HG02938 (cell line): ENCODE results near the gene SERPINE2.

ENCODE experiments used
- ATAC-seq: cut with Tn5 transposase; IDR thresholded peaks from one replicate; pipeline ENCODE4 v1.9.1; 2021; ENCODE audit warnings: mild to moderate bottlenecking, moderate library complexity; ENCODE audit not compliant: unreplicated experiment

The SERPINE2 gene, protein sequence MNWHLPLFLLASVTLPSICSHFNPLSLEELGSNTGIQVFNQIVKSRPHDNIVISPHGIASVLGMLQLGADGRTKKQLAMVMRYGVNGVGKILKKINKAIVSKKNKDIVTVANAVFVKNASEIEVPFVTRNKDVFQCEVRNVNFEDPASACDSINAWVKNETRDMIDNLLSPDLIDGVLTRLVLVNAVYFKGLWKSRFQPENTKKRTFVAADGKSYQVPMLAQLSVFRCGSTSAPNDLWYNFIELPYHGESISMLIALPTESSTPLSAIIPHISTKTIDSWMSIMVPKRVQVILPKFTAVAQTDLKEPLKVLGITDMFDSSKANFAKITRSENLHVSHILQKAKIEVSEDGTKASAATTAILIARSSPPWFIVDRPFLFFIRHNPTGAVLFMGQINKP

DNA sequence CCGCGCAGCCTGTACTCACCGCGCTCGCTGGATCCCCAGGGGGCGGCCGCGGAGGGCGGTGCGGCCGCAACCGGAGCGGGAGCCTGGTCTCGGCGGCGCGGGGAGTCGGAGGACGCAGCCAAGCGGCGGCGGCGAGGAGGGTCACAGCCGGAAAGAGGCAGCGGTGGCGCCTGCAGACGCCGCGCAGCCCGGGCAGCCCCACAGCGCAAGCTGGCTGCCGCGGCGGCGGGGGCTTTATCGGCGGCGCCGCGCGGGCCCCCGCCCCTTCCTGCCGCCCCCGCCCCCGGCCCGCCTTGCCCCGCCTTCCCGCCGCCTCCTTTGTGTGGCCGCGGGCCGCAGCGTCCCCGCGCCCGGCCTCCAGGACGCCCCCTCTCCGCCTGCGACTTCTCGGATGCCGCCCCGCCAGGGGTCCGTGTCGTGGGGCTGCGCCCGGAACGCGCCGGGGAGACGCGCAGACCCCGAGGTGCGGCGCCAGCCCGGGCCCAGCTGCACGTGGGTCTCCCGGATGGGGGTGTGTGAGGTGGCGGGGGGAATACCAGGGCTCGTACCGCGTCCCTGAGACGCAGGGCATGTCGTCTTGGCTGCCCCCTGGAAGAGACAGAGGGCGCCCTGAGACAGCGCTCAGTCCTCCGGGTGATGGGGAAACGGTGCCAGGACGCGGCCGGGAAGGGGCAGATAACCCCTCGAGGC, at the start of gene SERPINE2:
Gene SERPINE2, minus strand, starts transcription at position 207 of the 690 bp plus-strand sequence. CDS start 37,386 bp downstream, outside the sequence.
- ATAC-seq: peak; percentile 58

DNA sequence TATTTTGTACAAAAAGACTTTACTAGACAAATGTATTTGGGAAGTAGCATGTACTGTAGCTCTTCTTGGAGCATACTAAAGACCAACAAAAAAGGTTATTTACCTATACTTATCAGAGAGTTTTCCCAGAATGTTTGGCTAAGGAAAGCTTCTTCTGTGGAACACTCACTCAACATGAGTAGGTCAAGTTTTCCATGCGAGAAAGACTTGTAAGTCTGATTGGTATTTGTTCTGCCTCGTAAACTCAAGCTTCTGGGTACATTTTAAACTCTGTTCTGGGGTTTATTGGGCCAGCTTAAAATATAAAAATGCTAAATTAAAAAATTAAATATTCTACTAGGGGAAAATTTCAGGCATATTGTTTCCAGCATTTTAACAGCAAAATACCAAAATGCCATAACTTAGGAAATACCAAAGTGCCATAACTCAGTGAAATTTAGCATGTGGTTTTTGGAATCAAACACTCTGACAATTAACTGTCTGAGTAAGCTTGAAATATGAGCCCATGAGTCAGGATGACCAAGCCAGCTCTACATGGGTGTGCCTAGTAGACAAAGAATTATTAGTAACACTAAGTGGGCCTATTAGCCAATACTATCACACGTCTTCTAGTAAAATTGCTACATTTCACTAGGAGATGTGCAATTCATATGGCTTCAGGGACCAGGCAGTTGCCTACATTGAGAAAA, 47.3 kb upstream of the SERPINE2 start:
- ATAC-seq: no peak

DNA sequence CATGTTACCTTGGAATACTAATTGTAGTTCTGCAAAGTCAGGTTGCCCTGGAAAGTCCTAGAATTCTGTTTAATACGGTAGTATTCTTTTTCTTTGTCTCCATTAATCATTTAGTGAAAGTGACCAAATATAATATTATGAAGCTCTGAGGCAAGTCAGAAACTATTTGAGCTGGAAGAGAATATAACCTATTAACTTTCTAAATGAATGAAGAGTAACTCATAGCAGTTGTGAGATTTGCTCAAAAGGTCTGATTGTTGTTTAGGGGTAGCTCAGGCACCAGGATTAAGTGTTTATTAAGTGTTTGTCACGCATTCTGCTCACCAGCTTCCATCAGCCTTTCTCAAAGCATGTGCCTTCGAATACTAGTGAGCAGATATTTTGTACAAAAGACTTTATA, 46.7 kb upstream of the SERPINE2 start:
- ATAC-seq: no peak

DNA sequence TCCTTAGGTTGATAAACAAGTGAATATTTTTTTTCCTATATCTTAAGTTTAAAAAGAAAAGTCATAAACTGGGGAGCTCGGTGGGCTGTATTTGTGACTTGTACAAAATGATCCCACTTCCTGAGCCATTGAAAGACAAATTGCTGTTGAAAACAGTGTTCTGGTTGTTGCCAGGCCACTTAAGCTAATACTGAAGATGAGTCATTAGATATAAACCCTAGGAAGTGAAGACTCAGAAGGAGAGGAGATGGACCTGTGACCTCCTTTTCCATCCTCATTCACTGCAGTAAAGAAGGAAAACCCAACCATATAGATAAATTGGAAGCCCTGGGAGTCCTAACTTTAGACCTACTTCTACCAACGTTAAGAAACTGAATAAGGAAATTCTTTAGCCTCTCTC, 46.2 kb upstream of the SERPINE2 start:
- no peak for ATAC-seq

DNA sequence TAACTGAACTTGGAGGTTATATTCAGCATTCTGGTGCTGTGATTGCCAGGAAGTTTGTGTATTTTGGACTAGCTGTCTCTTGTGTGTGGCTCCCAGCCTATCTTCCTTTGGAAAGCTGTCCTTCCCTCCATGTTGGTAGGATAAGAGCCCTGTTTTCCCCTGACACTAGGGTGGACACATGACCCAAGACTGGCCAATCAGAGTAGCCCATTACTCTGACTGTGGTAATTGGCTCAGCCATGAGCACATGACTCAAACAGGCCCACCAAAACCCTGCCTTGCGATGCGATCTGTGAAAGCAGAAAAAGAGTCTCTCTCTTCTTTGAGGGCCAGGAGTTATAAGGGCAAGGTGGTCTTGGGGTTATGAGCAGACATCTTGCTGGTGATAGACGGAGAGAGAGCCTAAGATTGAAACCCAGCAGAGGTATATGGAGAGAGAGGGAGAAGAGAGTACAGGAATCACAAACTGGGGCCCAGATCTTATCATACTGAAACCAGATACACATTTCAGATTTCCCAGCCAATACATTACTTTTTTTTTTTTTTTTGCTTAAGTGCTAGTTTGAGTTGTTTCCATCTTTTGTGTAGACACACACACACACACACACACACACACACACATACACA, 45.3 kb upstream of the SERPINE2 start:
- ATAC-seq: no peak

DNA sequence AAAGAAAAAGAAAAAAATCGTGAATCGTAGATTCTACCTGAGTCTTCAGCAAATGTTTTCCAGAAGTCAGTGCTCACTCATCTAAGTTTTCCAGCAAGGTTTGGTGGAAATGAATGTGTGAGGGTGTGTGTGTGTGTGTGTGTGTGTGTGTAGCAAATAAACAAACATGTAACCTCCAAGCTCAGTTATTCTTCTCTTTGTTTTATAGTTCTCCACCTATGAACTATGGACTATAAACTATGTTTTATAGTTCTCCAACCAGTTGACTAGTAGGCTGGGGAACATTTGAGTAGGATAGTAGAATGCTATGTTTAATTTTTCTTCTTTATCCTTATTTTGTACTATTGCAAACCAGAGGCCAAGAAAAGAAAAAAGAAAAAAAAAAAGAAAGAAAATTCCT, 44.6 kb upstream of the SERPINE2 start:
- ATAC-seq: no peak

DNA sequence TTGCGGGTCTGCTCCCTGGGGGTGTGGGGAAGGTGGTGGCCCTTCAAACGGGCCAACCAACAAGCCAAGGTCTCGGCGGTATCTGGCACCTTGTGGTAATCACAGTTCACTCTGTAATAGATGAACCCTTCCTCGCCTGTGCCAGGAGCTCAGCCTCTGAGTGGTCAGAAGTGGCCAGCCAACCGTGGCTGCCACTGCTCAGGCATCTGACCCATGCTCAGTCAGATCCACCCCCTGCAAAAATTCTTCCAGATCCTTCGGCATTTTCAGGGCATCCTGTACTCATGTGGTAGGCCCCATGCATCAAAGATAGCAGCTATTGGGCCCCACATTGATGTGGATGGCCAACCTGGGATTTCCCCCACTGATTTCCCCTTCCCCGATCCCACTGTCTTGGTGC, 39.6 kb upstream of the SERPINE2 start:
- no peak for ATAC-seq

DNA sequence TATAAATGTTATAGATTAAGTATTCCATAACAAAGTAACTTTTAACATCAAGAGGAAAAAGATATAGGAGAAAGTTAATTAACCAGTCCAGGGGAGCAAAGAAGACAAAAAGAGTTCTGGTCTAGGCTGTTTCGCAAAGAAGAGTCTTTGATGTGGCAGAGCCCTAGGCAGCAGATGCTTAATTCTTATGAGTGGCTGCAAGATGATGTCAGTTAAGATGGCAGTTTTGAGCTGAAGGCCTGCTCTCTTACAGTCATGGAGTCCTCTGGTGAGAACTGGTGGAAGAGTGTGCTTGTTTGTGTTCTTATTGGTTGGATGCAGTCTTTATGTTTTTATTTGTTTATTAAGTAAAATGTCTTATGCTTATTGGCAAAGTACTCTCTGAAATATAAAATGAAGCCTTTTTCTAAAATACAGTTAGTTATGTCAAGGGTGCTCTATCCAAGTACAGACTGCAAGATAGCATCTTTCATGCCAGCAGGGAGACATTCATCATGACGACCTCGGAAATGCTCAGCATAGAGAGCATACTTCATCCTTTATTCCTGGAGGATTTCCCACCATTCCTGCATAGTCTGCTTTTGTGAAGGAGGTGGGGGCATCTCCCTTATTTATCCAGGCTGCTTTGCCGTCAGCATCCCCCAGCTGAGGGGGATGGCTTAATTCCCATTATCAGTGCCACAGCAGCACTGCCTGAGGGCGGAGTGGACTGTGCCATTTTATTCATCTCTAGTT, 38.9 kb upstream of the SERPINE2 start:
- no peak for ATAC-seq

DNA sequence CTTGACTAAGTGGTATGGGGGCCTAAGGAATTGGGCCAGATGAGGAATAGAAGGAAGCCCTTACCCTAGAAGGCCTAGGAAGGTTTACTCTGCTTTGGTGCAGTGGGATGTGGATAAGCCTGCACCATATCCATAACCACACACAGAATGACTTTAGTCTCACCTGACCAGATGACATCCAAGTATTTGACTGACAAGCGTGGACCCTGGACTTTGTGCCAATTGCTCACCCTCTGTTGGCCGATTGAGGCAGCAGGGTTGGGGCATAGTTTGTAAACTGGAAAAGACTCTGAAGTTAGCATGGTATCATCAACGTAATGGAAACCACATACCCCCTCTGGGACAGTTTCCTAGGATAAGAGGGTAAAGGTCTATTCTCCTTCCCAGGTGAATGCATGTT, 36.5 kb upstream of the SERPINE2 start:
- no peak for ATAC-seq

DNA sequence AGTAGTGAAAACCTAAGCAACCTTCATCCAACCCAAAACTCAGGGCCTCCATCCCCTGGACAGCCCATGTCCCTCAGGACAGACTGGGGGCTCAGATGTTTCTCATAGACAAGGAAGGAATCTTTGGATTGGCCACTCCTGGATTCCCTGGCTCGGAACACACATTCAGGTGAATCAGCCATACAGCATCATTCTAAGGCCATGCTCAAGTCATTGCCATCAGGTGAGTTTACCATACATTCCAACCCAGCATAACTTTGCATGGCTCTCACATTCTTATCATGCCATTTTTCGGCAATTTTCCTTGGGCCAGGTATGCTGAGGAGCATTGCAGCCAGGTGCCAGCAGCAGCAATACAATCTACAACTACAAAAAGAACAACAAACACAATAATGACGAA, 34.6 kb upstream of the SERPINE2 start:
- no peak for ATAC-seq

DNA sequence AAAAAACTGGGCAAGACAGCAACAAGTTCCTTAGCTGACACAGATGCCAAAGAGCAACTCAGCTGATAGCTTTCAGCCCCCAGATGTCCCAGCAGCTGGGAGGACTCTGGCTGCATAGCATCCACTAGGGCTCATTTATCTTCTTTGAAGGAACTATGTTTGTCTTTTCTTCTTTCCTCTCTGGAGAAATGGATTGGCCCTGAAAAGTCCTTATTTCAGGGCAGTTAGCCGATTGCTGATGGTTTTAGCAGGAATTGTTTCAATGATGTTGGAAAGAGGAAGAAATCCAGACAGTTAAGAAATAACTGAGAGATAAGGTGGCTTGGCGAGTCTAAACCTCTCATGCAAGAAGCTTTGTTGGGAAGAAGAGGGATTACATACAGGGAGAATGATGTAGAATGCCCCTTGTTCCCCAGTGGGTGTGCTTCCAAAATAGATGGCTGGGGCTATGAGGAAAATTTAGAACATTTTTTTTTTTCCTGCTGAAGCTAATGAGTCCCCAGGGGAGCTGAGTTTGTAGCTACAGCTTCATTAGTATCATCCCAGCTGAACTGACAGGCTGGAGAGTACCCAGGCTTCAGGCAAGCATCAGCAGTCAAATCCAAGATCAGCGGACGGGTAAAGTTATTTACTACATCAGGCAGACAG, 33.6 kb upstream of the SERPINE2 start:
- no peak for ATAC-seq

DNA sequence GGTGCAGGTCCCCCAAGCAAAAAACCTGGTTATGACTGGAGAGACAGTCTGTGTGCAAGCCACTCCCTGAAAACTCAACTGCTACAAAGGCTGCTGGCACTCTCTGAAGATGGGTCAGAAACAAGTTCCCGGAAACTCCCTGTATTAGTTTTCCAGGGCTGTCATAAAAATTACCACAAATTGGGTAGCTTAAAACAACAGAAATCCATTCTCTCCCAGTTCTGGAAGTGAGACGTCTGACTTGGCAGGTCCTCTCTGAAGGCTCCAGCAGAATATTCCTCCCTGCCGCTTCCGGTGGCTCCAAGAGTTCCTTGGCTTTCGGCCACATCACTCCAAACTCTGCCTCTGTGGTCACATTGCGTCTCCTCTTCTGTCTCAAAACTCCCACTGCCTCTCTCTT, 30.1 kb upstream of the SERPINE2 start:
- no peak for ATAC-seq

DNA sequence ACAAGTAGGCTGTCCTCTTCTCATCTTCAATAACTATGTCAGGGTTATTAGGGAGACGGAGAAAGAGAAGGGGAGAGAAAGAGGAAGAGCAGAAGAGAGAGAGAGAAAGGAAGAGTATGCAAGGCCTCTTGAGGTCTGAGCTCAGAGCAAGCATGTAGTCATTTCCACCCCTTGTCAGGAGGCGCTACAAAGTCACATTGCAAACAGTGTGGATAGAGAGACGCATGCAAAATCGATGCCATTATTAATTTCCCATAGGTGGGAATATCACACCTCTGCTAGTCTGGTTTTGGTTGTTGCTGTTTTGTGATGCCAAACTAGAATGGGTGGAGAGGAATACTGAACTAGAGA, 24.2 kb upstream of the SERPINE2 start:
- peak; percentile 48 for ATAC-seq

DNA sequence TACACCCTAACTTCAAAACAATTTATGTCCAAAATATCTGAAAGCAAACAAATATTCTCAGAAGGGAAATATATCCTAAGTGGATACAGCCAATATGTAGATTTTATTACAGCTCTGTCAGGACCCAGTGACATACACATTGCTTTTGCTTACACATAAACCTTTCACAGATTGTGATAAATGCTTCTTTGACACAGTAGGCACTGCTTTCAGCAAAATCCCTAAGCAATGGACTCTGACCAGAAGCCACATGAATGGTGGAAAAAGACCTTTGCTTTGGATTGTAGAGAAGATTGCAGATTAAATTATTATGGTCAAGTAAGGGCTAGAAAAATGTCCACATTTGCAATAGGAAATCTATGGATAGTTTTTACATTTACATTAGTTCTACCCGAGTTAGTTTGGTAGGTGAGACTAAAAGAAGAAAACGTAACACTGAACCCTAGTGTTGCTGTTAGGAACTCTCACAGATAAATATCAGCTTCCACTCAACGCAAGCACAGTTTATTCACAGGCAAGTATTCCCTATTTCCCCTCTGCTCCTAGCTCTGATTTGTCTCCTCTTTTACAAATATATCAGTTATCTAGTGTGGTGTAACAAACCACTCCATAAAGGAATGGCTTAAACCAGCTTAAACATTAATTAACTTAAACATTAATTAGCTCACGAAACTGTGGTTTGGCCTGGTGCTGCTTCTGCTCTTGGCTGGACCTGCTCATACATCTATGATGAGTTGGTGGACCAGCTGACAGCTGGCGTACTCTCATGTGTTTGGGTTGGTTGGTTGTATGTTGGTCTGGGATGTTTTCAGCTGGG, 23.6 kb upstream of the SERPINE2 start:
- peak; percentile 67 for ATAC-seq

DNA sequence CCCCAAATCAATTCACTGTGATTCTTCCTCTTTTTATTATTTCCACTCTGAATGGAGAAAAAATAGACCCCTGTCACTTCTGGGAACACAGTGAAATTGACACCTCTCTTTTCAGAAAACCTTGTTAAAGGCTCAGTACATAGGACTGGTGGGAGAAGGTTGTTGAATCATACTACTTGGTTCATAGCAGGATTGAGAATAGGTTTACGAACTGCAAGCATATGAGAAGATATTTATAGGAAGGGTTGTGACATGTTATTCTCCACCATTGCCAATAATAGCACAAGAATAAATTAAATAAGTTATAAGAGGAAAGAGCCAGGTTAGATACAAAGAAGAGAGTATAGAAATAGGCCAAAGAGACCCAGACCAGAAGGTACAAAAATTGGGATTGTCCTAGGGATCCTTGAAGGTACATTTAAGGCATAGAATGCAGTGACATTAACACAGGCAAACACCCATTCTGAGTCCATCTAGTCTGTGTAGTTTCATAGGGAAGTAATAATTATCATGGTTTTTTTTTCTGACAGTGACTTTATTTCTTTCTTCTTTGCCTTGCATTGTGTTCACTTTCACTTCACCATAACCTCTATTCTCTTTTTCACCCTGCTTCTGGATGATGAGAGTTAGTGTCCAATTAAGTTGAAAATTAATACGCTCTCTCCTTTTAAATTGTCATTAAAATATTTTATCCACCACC, 21.8 kb upstream of the SERPINE2 start:
- no peak for ATAC-seq

DNA sequence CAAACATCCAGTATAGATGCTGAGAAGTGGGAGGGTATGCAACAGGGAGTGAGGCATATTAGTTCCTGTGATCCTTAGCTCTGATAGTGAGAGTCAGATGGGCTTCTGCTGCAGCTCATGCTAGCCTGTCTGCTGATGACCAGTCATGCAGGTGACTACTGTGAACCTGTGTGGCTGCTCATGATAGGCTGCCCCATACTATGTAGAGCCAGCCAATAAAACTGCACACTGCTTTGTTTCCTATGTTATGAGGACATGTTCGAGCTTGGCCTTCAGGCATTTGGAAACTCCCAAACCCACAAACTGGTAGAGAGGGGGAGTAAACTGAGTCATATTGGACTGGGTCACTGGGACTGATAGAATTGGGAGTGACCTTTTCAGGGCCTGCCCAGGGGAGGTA, 20.1 kb upstream of the SERPINE2 start:
- ATAC-seq: no peak

DNA sequence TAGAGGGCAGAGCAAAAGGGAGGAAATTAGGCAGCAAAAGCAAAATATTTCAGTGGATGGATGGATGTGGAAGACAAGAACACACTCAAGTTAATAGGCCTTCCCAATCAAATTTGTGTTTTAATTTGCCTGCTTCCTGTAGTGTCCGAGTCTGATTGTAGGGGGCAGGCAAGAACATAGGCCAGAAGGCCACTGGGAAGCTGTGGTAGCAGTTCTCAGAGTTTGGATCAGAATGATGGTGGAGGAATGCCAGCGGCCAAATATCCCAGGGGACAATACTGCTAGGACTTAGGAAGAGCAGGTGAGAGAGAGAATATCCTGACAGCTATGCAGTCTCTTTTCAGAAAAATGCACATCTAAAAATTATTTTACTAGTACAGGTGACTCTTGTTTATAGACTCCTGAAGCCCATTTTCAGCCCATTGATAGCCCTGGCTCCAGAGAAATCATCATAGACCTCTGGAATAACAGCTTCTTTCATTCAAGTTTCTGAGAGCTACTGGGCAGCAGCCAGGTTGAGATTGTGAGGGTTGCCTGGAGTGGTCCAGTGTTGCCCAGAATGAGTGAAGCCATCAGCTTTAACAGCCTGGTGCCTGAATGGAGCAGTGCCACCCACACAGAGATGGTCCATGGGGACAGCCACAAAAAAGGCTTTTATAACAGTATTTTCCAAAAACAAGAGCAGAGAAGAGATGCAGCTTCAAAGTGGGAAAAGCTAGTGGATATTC, 19.1 kb upstream of the SERPINE2 start:
- no peak for ATAC-seq

DNA sequence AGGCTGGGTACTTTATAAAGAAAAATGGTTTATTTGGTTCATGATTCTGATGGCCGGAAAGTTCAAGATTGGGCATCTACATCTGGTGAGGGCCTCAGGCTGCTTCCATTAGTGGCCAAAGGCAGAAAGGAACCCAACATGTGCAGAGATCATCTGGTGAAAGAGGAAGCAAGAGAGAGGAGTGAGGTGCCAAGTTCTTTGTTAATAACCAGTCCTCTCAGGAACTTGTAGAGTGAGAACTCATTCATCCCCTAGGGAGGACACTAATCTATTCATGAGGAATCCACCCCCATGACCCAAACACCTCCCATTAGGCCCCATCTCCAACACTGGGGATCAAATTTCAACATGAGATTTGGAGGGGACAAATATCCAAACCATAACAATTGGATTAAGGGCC, 17.8 kb upstream of the SERPINE2 start:
- no peak for ATAC-seq
